NT2/D1 (cell line): ENCODE data around the gene METTL16.

Experiments used
- SUZ12 ChIP-seq: IDR thresholded peaks from 2 replicates; pipeline ENCODE4 v1.6.1; 2011; ENCODE audit not compliant: insufficient read length, insufficient read depth; ENCODE audit errors: extremely low read depth
- YY1 ChIP-seq: IDR thresholded peaks from 2 replicates; pipeline ENCODE4 v1.6.1; 2011; ENCODE audit not compliant: insufficient read length, insufficient read depth
- ZNF274 ChIP-seq: IDR thresholded peaks from 2 replicates; pipeline ENCODE4 v1.6.1; 2011; ENCODE audit warnings: mild to moderate bottlenecking, low read depth, low read length

DNA sequence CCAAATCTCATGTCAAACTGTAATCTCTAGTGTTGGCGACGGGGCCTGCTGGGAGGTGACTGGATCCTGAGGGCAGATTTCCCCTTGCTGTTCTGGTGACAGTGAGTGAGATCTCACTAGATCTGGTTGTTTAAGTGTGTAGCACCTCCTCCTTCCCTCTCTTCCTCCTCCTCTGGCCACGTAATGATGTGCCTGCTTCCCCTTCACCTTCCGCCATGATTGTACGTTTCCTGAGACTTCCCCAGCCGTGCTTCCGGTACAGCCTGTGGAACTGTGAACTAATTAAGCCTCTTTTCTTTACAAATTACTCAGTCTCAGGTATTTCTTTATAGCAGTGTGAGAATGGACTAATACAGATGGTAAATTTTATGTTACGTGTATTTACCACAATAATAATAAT is 49.2 kb downstream of the METTL16 start:
- TF ChIP-seq SUZ12 = no peak
- TF ChIP-seq YY1 = no peak
- TF ChIP-seq ZNF274 = no peak
